ENCODE results near the gene TPM1. TPM values are rescaled to one million over a fixed set of nuclear protein-coding genes. Genes with fewer than 3 reads are reported as not detected.
A peak's percentile ranks its signal among the peaks of the same experiment; 100 is the strongest.

The TPM1 gene
- polyA plus RNA-seq, 1 donor = 6,078 TPM

DNA sequence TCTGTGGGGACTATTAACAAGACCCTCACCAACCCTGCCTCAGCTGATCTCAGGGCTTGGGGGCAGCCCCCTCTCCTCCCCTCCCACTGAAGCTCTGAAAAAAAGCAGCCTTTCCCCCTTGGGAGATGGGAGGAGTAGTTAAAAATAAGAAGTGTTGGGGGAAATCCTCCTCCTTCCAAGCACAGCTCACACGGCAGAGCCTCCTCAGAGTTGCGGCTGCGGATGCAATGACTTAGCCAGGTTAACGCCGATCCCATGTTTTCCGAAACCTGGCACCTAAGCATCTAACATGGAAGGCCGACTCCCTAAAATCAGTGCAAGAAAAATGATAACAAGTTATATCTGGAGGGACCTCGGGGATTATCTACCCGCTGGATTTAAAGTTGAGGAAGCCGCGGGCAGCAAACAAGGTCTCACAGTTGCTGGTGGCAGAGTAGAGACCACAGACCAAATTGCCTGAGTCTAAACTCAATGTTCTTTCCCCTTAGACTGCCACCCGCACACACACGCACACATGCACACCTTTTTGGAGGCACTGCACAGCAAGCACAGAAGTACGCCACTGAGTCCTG is 1.1 kb upstream of the TPM1 start:
- DNase-seq (ENCODE audit: low read depth) = no peak

GRCh38 chr15:63042877-63043334 is 359 bp downstream of the TPM1 start:
- no peak for DNase-seq (ENCODE audit: low read depth)

DNA sequence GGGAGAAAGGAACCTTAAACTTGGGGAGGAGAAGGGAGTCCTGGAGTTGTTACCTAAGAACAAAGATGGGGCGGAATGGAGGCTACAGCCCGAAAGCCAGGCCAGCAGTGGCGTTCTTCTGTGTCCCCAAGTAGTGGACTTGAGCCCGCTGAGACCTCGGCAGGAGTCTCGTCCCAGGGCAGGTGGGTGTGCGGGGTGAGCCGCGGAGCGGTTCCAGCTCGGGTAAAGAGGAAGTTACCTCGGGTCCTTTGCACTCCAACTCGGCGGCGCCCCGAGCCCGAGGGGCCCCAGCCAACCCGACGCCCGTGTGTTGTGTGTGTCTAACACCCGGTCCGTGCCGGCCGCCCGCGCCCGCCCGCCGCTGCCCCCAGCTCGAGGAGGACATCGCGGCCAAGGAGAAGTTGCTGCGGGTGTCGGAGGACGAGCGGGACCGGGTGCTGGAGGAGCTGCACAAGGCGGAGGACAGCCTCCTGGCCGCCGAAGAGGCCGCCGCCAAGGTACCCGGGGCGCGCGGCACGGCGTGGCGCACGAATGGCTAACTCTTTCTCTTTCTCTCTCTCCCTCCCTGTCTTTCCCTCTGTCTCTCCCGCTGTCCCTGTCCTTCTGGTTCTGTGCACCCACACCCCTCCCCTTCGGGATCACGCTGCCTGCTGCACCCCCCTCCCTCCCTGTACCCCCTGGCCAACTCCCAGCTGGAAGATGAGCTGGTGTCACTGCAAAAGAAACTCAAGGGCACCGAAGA is 959 bp downstream of the TPM1 start:
- no peak for DNase-seq (ENCODE audit: low read depth)

GRCh38 chr15:63044077-63044644 is 1.6 kb downstream of the TPM1 start:
- DNase-seq (ENCODE audit: low read depth) = no peak

DNA sequence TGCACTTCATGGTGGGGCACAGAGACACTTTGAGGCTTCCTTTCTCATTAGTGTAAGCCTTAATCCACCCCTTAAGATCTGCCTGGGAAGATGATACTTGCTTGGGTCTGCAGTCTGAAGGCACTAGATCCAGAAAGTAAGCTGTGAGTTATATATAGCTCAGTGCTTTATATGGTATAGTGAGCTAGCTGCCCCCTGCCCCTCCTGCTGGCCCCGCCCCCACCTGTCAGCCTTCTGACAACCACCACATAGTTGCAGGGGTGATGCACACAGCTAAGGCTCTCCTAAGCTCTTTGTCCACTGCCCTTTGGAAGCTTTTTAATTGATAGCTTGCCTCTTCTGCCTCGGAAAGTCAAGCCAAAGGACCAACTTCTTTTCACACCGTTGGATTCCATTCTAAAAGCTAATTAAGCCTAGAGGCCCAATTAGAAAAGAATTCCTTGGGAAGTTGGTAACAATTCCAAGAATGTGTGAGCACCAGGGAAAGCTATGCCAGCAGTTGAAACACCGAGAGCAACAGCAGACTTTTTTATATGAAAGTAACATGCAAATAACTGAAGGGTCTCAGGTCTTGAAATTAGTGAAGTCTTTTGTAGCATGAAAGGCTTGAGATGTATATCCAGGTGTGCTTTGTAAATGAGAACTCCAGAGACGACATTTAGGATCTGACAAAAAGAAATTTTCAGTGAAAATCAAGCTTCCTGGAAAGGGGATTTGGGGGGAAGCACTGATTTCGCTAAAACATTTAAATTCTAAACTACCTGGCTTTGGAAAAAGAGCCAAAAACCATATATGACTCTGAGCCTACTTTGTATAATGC is 2.3 kb downstream of the TPM1 start:
- DNase-seq (ENCODE audit: low read depth) = no peak

GRCh38 chr15:63045465-63045840 is 2.9 kb downstream of the TPM1 start:
- no peak for DNase-seq (ENCODE audit: low read depth)

GRCh38 chr15:63045879-63046278 is 3.3 kb downstream of the TPM1 start:
- DNase-seq (ENCODE audit: low read depth) = no peak

GRCh38 chr15:63046917-63047760 is 4.6 kb downstream of the TPM1 start:
- no peak for DNase-seq (ENCODE audit: low read depth)

- DNase-seq (ENCODE audit: low read depth) = no peak
These were observed 5.2 kb downstream of the TPM1 start for GRCh38 chr15:63047792-63048114.

GRCh38 chr15:63048115-63048775 is 5.7 kb downstream of the TPM1 start:
- DNase-seq (ENCODE audit: low read depth) = peak; percentile 75

- no peak for DNase-seq (ENCODE audit: low read depth)
These were observed 6.5 kb downstream of the TPM1 start for GRCh38 chr15:63048776-63049665.

- DNase-seq (ENCODE audit: low read depth) = no peak
These were observed 7.3 kb downstream of the TPM1 start for GRCh38 chr15:63049783-63050371.

GRCh38 chr15:63050731-63051155 is 8.2 kb downstream of the TPM1 start:
- DNase-seq (ENCODE audit: low read depth) = no peak

GRCh38 chr15:63051156-63052066 is 8.9 kb downstream of the TPM1 start:
- no peak for DNase-seq (ENCODE audit: low read depth)

- DNase-seq (ENCODE audit: low read depth) = no peak
These were observed 9.7 kb downstream of the TPM1 start for GRCh38 chr15:63052077-63052841.

- DNase-seq (ENCODE audit: low read depth) = no peak
These were observed 10.6 kb downstream of the TPM1 start for GRCh38 chr15:63052961-63053698.

GRCh38 chr15:63054281-63054683 is 11.7 kb downstream of the TPM1 start:
- DNase-seq (ENCODE audit: low read depth) = no peak
